ENCODE results near the gene GRIN2C. TPM values are rescaled to one million over a fixed set of nuclear protein-coding genes. Genes with fewer than 3 reads are reported as not detected.

The GRIN2C gene
- total and polyA plus RNA-seq, 12 donors = 0.42 to 16.4 (median 3.2) TPM

DNA sequence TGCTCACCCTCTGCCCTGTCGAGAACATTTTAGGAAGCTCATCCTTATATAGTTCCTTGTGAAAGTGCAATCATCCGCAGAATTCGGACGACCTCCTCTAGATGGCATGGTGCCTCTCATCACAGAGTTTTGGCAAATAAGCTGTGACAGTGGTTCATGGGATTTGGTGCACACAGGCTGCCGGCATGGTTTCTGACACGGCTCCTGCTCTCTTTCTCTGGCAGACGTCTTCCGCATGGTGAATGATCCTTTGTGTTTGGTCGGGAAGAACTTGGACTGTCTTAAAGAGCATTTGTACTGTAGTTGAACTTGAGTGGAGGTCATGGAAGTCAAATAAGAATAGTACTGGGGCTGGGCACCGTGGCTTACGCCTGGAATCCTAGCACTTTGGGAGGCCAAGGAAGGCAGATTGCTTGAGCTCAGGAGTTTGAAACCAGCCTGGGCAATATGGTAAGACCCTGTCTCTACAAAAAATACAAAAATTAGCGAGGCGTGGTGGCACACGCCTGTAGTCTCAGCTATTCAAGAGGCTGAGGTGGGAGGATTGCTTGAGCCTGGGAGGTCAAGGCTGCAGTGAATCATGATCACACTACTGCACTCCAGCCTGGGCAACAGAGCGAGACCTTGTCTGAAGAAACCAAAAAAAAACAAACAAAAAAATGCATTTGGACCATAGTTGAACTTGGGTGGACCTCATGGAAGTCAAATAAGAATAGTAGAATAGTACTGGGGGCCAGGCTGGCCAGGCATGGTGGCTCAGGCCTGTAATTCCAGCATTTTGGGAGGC, 48.8 kb downstream of the GRIN2C start:
- 83 to 91% (median 86%) methylated on average over 14 to 15 of the region's 15 CpGs for WGBS, 4 donors
- Histone ChIP-seq H3K27me3 (no peaks in the 10 kb centered on the region), H3K4me3 (no peak overlapping the region), H3K36me3 (replicated peaks in 1 of 2) (no peaks in the 10 kb centered on the region), H3K27ac (no peak overlapping the region), H3K9me3 (replicated peaks in 1 of 3) (no peaks in the 10 kb centered on the region), H3K4me1 (replicated peaks in 1 of 2) (peaks cover 0 to 21% of the 10 kb centered on the region in 2 donors)
- TF ChIP-seq, protein P1, sequence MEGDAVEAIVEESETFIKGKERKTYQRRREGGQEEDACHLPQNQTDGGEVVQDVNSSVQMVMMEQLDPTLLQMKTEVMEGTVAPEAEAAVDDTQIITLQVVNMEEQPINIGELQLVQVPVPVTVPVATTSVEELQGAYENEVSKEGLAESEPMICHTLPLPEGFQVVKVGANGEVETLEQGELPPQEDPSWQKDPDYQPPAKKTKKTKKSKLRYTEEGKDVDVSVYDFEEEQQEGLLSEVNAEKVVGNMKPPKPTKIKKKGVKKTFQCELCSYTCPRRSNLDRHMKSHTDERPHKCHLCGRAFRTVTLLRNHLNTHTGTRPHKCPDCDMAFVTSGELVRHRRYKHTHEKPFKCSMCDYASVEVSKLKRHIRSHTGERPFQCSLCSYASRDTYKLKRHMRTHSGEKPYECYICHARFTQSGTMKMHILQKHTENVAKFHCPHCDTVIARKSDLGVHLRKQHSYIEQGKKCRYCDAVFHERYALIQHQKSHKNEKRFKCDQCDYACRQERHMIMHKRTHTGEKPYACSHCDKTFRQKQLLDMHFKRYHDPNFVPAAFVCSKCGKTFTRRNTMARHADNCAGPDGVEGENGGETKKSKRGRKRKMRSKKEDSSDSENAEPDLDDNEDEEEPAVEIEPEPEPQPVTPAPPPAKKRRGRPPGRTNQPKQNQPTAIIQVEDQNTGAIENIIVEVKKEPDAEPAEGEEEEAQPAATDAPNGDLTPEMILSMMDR (IDR thresholded peaks at IDR 0.05) = no peak
- no peak for TF ChIP-seq POLR2A (IDR thresholded peaks at IDR 0.05)
- intact Hi-C loops (cut with DNase I) = no loop called here
- DNase-seq = no peak

DNA sequence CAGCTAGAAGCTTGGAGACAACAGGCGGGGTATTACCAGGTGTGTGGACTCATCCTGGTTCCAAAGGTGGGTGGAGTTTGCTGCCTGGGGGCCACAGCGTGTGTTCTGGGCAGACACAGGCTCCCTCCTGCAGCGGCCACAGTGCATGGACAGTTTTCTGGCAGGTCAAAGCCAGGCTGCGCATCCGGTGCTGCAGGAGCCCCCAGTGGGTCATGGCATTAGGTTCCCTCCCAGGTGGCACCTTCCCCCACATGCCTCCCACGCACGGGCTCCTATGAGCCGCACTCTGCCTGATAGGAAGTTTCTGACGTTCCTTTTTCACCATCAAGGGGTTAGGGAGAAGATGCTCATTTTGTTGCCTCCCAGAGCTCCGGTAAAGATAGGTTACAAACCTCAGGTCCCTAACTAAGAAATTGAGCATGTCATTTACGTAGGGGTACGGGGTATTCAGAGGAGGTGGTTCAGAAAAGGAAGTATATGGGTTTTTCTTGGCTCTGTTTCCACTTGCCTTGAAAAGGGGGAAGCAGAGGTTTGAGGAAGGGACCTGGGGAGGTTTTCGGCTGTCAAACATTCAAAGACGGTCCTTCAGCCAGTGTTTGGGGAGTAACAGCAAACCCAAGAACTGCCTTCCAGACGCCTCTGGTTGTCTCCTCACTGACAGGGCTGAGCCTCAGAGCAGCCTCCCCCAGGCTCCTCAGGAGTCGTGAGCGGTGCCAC, 50.8 kb downstream of the GRIN2C start:
- DNase-seq = no peak
- Histone ChIP-seq H3K4me3 (no peak overlapping the region), H3K27ac (no peak overlapping the region), H3K4me1 (replicated peaks in 1 of 2) (peaks cover 0 to 21% of the 10 kb centered on the region in 2 donors), H3K36me3 (replicated peaks in 1 of 2) (no peaks in the 10 kb centered on the region), H3K9me3 (replicated peaks in 1 of 3) (no peaks in the 10 kb centered on the region), H3K27me3 (no peaks in the 10 kb centered on the region)
- TF ChIP-seq, protein P1 (IDR thresholded peaks at IDR 0.05) = no peak
- no peak for TF ChIP-seq POLR2A (IDR thresholded peaks at IDR 0.05)
- 86 to 88% (median 87%) methylated on average over 8 to 17 of the region's 17 CpGs for WGBS, 4 donors
- intact Hi-C loops (cut with DNase I) = no loop called here

- Histone ChIP-seq H3K4me3 (no peak overlapping the region), H3K27ac (no peak overlapping the region), H3K36me3 (replicated peaks in 1 of 2) (no peaks in the 10 kb centered on the region), H3K4me1 (replicated peaks in 1 of 2) (peaks cover 0 to 19% of the 10 kb centered on the region in 2 donors), H3K27me3 (no peaks in the 10 kb centered on the region), H3K9me3 (replicated peaks in 1 of 3) (no peaks in the 10 kb centered on the region)
- 61 to 81% (median 73%) methylated on average over 4 to 6 of the region's 6 CpGs for WGBS, 4 donors
- no peak for DNase-seq
- TF ChIP-seq, protein P1 (IDR thresholded peaks at IDR 0.05) = no peak
- TF ChIP-seq POLR2A (IDR thresholded peaks at IDR 0.05) = no peak
- intact Hi-C loops (cut with DNase I) = no loop called here
Observed at GRCh38 chr17:74807925-74808324, 51.8 kb downstream of the GRIN2C start.

- H3K4me3 ChIP-seq = no peak overlapping the region
- no peak for DNase-seq
- no peaks in the 10 kb centered on the region for H3K9me3 ChIP-seq (replicated peaks in 1 of 3)
- no peaks in the 10 kb centered on the region for H3K27me3 ChIP-seq
- H3K27ac ChIP-seq = no peak overlapping the region
- TF ChIP-seq POLR2A (IDR thresholded peaks at IDR 0.05) = no peak
- TF ChIP-seq, protein P1 (IDR thresholded peaks at IDR 0.05) = no peak
- intact Hi-C loops (cut with DNase I) = no loop called here
- H3K4me1 ChIP-seq (replicated peaks in 1 of 2) = peaks cover 0 to 14% of the 10 kb centered on the region in 2 donors
- 88 to 95% (median 91%) methylated on average over 13 of the region's 13 CpGs for WGBS, 4 donors
- no peaks in the 10 kb centered on the region for H3K36me3 ChIP-seq (replicated peaks in 1 of 2)
Observed at GRCh38 chr17:74807441-74807840, 52.2 kb downstream of the GRIN2C start.
